GM21529 (cell line): Measurements from ENCODE around the gene SLC35D2.
A peak's percentile ranks its signal among the peaks of the same experiment; 100 is the strongest.
"Not testable (repeated sequence)": the region's sequence is repeated elsewhere in the genome, so short reads cannot be mapped to it uniquely, and the experiment has no call there.

Experiments used
- ATAC-seq: cut with Tn5 transposase; IDR thresholded peaks from one replicate; pipeline ENCODE4 v1.9.1; 2021; ENCODE audit not compliant: unreplicated experiment

SLC35D2 gene

GRCh38 chr9:96400132-96400910, 16.8 kb upstream of the SLC35D2 start:
- ATAC-seq, result no peak

- no peak for ATAC-seq
These were observed 15.8 kb upstream of the SLC35D2 start for GRCh38 chr9:96399325-96399633.

DNA sequence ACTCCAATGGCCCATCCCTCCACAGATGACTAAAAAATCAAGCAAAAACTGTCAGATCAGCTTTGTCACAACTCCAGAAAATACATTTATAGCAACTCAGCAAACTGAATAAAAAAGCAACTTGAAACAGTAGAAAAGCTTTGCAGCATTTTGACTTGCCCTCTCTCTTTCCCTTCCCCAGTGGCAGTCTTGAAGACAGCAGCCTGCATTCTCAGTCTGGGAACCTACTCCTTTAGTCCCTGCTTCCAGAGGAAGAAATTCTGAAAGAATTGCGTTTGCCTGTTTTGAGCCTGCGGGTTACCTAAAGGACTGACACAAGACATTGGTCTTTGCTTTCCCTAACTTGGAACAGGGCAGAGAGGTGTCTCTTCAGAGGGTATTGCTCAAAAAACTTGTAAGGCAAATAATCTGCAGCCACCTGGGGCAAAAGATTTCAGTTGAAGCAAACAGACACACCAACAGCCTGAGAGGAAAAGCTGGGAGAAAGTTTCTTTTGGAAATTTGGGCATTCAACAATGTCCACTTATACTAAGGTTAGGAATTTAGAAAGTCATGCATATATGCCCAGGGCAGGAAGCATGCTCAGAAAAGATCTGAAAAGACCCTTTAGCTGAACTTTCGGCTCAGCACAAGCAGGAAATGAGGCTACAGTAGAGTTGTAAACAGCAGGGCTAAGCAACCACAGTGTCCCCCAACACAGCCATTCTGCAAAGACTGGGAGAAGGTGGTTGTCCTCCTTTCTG, 15.2 kb upstream of the SLC35D2 start:
- ATAC-seq, result peak; percentile 64

GRCh38 chr9:96395964-96396363, 12.5 kb upstream of the SLC35D2 start:
- ATAC-seq, result no peak

GRCh38 chr9:96394832-96395496, 11.5 kb upstream of the SLC35D2 start:
- ATAC-seq, result no peak

DNA sequence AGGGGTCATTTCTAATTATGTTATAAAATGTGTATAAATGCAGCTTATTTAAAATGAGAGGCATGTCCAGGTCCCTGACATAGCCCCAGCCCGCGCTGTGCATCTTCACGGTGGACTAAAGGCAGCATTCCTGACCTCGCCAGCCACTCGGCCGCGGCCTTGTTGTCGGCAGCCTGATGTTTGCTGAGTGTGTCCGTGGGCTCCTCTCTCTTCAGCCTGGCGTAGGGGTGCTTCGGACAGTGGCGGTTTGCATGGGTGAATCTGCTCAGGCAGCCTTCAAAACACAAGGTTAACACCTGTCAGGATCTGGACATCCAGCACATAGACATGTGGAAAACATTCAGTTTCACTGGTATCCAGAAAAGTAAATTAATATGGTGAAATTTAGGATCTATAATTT, 8.8 kb upstream of the SLC35D2 start:
- ATAC-seq, result no peak

GRCh38 chr9:96391021-96391765, 7.7 kb upstream of the SLC35D2 start:
- ATAC-seq, result no peak

DNA sequence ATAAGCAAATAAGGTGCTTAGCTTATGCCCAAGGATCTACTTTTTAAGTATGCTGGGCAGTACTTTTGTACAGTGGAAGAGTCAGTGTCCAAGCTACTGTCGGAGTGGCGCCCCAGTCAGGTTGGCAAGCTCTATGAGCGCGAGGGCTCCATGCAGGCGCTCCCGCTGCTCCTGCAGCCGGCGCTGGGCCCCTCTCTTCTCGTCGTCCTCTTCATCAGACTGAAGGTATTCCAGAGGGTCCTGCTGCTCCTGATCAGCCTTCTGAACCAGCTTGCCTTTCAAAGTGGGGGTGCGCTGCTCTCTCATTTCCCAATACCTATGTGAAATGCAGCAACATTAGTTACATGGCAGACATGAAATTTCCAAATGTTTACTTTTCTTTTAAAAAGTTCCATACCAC, 4.6 kb upstream of the SLC35D2 start:
- ATAC-seq, result no peak

DNA sequence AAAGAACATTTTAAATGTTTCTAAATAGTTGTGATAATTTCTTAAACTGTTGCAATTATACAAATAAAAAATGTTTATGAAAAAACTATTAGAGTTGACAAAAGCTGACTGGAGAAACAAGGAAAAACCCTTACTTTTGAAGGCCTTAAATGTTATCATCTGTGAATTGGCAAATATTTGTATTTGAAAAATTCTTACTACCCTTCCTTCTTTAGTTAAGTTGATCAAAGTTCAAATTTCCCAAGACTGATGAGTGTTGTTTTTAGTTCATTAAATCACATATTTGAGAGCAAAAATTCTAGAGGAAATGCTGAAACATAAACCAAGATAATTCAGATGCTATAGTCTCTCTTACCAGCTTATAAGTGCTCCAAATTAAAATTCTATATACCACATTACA, 2.6 kb upstream of the SLC35D2 start:
- ATAC-seq, result no peak

- no peak for ATAC-seq
These were observed 709 bp downstream of the SLC35D2 start for GRCh38 chr9:96382839-96383164.

- ATAC-seq, result no peak
These were observed 1.3 kb downstream of the SLC35D2 start for GRCh38 chr9:96382175-96382574.

- no peak for ATAC-seq
These were observed 1.8 kb downstream of the SLC35D2 start for GRCh38 chr9:96381696-96382095.

DNA sequence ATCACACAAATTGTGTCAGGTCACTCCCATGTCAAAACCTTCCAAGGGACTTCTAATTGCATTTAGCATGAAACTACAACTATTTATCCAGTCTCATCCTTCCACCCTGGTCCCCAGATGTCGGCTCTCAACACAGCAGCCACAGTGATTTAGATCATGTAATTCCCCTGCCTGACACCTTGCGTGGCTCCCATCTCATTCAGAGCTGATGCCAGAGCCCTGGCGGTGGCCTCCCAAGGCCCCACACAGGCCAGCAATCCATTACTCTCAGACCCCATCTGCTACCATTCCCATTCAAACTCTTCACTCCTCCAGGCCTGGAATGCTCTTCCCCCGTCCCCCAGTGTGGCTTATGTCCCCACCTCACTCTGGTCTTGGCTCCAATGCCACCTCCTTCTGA, 2.4 kb downstream of the SLC35D2 start:
- ATAC-seq, result no peak

DNA sequence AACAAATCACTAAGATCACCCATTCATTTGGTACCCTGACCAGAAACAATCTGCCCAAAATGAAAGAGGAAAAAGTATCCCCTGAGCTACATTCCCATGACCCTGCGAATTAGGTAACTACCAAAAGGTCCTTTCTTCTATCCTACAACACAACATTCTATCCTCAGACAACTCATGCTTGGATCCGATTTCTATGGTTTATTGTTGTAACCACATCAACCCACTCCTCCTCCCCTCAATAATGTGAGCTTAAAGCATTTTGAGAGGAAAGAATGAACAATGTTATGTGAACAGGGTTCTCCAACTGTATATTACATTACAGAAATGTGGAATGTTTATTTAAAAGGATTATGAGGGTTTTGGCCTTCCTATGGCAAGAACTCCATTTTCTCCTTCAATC, 4.0 kb downstream of the SLC35D2 start:
- ATAC-seq, result no peak

GRCh38 chr9:96378187-96378586, 5.3 kb downstream of the SLC35D2 start:
- no peak for ATAC-seq

GRCh38 chr9:96376891-96377874, 6.3 kb downstream of the SLC35D2 start:
- no peak for ATAC-seq

DNA sequence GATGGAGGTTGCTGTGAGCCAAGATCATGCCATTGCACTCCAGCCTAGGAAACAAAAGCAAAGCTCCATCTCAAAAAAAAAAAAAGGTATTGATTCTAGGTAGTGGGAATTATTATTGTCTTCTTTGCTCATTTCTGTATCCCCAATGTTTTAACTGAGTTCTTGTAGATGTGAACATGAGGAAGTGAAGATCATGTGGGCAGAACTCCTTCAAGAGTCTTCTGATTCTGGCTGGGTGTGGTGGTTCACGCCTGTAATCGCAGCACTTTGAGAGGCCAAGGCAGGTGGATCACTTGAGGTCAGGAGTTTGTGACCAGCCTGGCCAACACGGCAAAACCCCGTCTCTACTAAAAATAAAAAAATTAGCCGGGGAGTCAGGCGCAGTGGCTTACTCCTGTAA, 8.0 kb downstream of the SLC35D2 start:
- ATAC-seq, result not testable (repeated sequence)

DNA sequence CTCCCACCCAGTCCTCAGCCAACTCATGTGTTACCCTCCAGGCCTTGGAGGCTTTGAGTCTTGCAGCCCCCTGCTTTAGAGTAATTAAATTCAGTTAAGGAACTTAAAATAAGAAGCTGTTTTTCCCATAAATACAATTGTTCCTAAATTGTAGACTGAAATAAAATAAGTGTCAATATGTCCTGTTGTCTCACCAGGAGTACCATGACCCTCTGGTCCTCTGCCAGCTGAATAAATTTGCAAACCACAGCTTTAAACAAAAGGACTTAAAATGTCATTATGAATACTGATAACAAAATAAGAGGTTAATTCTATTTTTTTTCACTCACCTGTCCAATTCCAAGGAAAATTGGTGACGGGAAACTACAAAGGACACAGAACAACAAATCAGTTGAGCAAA, 15.6 kb downstream of the SLC35D2 start:
- ATAC-seq, result no peak

GRCh38 chr9:96363175-96363967, 20.1 kb downstream of the SLC35D2 start:
- no peak for ATAC-seq

DNA sequence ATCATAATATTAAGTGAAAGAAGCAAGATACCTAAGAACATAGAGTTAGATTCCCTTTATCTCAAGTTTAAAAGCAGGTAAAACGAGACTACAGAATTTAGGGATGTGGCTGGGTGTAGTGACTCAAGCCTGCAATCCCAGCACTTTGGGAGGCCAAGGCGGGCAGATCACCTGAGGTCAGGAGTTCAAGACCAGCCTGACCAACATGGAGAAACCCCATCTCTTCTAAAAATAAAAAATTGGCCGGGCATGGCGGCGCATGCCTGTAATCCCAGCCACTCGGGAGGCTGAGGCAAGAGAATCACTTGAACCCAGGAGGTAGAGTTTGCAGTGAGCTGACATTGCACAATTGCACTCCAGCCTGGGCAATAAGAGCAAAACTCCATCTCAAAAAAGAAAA, 21.4 kb downstream of the SLC35D2 start:
- ATAC-seq, result not testable (repeated sequence)
